HG03103 (cell line): ENCODE data around the gene DISP3.
"Not testable (repeated sequence)": the region's sequence is repeated elsewhere in the genome, so short reads cannot be mapped to it uniquely, and the experiment has no call there.

Source experiments
- ATAC-seq: cut with Tn5 transposase; IDR thresholded peaks from one replicate; pipeline ENCODE4 v1.9.1; 2021; ENCODE audit warnings: low read depth; ENCODE audit not compliant: unreplicated experiment

DISP3 gene

DNA sequence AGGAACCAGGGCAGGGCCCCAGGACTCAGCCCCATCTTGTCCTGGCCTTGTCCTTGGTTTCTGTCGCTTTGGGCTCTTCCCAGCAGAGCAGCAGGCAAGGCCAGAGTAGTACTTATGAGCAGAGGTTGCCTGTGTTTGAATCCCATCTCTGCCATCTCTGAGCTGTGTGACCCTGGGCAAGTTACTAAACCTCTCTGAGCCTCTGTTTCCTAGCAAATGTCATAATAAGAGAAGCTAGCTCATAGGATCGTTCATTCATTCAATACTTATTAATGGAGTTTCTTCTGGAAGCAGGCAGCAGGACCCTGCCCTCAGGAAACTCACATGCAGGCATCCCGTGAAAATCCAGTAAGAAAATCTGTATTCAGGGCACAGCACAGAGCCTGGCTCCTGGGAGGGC is 91.0 kb downstream of the DISP3 start:
- ATAC-seq = no peak

GRCh38 chr1:11570821-11571380 is 91.9 kb downstream of the DISP3 start:
- no peak for ATAC-seq

DNA sequence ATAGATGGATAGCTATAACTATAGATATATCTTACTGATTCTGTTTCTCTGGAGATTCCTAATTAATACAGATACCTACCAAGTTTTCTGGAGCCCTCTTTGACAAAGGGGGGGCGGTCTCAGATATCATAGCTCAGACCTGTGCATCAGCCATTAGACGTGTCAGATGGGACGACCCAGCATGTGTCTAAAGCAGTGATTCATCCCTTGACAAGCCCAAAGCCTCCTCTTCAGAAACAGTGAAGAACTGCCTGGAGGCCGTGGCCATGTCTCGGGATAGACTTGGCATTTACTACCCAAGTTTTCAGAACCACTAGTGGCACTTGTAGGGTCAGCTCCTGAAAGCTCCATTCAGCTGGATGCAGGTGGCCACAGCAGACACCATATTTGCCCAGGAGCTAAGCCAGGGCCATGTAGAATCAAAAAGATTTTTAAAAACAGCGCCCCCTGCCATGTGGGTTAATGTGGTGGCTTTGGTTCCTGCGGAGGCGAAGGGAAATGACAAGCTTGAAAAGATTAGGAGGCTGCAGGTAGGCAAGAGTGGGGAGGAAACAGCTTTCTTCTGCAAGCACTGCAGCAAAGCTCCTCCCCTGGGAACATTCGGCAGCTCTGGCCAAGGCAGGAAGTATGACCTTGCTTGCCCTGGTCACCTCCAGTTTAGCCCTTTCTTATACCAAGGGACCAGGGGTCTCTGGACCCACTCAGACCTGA is 93.1 kb downstream of the DISP3 start:
- no peak for ATAC-seq

DNA sequence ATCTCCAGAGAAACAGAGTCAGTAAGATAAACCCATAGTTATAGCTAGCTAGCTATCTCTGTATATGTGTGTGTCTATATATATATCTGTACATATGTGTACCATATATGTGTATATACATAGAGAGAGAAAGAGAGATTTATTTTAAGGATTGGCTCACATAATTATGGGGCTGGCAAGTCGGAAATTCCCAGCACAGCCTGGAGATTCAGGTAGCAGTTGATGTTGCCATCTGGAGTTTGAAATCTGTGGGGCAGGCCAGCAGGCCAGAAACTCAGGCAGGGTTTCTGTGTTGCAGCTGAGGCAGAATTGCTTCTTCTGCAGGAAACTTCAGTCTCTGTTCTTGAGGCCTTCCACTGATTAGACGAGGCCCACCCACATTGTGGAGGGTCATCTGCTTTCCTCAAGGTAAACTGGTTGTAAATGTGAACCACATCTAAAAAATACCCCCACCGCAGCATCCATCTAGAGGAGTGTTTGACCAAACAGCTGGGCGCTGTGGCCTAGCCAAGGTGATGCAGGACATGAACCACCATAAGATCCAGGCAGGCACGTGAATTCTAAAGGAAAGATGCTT is 94.2 kb downstream of the DISP3 start:
- no peak for ATAC-seq

DNA sequence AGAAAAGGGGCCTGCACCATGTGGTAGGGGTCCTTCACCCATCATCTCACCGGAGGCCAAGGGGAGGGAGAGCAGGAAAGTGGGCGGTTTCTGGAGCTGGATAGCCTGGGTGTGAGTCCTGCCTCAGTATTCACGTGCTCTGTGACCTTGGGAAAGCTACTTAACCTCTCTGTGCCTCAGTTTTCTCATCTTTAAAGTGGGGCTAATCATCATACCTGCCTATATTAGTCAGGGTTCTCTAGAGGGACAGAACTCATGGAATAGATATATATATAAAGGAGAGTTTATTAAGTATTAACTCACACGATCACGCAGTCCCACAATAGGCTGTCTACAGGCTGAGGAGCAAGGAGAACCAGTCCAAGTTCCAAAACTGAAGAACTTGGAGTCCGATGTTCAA is 96.6 kb downstream of the DISP3 start:
- no peak for ATAC-seq

DNA sequence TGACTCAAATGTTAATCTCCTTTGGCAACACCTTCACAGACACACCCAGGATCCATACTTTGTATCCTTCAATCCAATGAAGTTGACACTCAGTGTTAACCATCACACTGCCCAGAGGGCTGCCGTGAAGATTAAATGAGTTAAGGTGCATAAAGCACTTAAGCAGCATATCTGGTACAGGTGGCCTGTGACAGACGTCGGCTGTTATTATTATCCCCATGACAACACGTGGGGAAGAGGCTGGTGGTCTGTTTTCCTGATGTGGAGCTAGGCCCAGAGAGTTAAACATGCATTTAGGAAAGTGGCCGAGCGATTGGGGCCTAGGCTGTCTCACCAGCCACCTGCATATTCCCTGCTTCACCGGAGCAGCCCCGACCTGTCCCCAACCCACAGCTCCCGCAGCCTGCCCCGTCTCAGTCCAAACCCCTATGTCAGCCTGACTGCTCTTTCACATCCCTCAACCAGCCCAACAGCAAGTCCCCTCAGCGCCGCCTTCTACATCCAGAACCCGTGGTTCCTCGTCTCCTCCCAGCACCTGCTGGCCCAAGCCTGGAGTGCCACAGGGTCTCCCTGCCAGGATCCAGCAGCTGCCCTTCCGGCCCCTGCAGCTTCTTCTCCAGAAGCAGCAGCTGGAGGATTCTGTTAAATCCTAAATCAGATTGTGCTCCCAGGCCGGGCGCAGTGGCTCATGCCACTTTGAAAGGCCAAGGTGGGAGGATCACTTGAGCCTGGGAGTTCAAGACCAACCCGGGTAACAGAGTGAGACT is 97.3 kb downstream of the DISP3 start:
- no peak for ATAC-seq

- no peak for ATAC-seq
Measured at GRCh38 chr1:11578004-11578403, 99.0 kb downstream of the DISP3 start.

DNA sequence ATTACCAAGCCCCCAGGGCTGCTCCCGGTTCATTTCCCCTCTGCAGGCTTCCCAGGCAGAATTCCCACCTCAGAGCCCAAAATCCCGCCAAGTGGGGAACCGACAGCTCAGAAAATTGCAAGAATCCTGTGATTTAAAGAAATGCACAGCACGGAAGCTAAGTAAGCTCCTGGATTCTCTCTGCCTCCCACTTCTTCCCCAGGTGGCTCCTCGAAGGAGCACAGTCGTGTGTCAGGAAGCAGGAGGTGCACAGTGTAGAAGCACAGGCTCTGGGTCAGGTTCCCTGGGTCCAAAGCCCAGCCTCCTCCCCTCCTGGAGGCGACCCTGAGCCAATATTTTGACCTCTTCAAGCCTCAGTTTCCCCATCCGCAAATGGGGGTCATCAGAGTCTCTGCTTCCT is 100.6 kb downstream of the DISP3 start:
- ATAC-seq = no peak

- ATAC-seq = not testable (repeated sequence)
Measured at GRCh38 chr1:11580049-11580448, 101.1 kb downstream of the DISP3 start.

DNA sequence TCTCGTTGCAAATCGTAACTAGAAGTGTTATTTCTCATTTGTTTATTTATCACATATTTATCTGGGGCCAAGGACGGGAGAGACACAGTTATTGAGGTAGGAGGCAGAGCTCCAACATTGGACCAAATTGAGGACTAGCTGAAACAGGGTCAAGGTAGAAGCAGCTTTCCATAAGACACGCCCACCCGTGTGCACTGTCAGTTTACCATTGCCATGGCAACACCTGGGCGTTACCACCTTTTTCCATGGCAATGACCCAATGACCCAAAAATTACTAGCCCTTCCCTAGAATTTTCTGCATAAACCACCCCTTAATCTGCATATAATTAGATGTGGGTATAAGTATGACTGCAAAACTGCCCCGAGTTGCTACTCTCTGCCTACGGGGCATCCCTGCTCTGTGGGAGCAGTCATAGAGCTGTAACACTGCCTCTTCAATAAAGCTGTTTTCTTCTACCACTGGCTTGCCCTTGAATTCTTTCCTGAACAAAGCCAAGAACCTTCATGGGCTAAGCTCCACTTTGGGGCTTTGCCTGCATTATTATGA is 102.6 kb downstream of the DISP3 start:
- no peak for ATAC-seq

DNA sequence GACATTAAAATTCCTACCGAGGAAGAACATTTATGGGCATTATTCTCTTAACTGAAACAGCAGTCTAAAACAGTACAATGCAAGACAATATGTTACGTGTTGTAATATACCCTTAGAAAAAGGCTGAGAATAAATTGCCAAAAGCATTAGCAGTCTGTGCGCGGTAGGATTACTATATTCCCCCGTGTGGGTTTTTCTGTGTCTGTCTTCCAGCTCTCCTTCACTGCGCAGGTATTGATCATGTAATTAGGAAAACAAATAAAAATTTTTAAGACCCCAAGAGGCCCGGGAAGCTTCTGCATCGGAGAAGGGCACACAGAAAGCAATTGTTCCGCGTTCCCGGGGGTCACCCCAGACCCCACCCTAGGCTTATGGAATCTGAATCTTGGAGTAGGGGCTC is 106.4 kb downstream of the DISP3 start:
- no peak for ATAC-seq
